Brain microvascular endothelial cell (primary cell): ENCODE results near the gene SSPN.

Experiments used
- DNase-seq: peaks from one replicate; pipeline ENCODE4 v3.0.0-alpha.2; 2020
- H3K27ac ChIP-seq: fragments of 250-450 bp; sonication (Bioruptor Pico); 2 replicates; pipeline ENCODE4 v1.5.1; 2020; ENCODE audit warnings: mild to moderate bottlenecking, moderate library complexity
- H3K27me3 ChIP-seq: fragments of 250-450 bp; sonication (Bioruptor Pico); replicated peaks from 2 replicates; pipeline ENCODE4 v1.5.1; 2020; ENCODE audit warnings: mild to moderate bottlenecking
- H3K36me3 ChIP-seq: fragments of 250-450 bp; sonication (Bioruptor Pico); replicated peaks from 2 replicates; pipeline ENCODE4 v1.5.1; 2020; ENCODE audit warnings: mild to moderate bottlenecking
- H3K4me3 ChIP-seq: 2 replicates; pipeline ENCODE4 v1.5.1; 2011; ENCODE audit warnings: low read depth, mild to moderate bottlenecking, control low read depth, low read length, moderate library complexity
- in situ Hi-C: cut with HindIII; loops from 2 replicates; pipeline ENCODE4 v1.10.0; 2017; ENCODE audit warnings: low sequenced_read_pairs, low pct_ligation_motif_present
- TF ChIP-seq, protein P1 (sequence below): IDR thresholded peaks from 2 replicates; pipeline ENCODE4 v1.5.1; 2011; ENCODE audit warnings: low read depth, mild to moderate bottlenecking, moderate library complexity, low read length, control low read depth, inconsistent platforms; ENCODE audit errors: missing control alignments

SSPN gene

DNA sequence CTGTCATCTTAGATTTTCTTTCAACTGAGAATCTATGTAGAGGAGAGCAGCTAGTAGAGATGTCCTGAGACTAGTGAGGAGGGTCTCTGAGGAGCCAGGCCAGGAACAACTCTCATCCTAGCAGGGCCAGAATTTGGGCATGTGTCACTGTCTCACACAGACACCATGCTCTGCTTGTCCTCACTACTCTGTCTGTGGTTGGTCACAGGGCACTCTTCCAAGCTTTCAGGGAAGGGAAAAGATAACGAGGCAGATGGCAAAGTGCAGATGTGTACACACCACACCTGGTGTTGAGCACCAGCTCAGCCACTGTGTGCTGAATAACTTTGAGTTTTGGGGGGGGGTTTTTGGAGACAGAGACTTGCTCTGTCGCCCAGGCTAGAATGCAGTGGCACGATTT lies 2.5 kb downstream of the SSPN start:
- H3K27ac ChIP-seq: no peak overlapping the region
- H3K27me3 ChIP-seq: no peaks in the 10 kb centered on the region
- TF ChIP-seq, protein P1, sequence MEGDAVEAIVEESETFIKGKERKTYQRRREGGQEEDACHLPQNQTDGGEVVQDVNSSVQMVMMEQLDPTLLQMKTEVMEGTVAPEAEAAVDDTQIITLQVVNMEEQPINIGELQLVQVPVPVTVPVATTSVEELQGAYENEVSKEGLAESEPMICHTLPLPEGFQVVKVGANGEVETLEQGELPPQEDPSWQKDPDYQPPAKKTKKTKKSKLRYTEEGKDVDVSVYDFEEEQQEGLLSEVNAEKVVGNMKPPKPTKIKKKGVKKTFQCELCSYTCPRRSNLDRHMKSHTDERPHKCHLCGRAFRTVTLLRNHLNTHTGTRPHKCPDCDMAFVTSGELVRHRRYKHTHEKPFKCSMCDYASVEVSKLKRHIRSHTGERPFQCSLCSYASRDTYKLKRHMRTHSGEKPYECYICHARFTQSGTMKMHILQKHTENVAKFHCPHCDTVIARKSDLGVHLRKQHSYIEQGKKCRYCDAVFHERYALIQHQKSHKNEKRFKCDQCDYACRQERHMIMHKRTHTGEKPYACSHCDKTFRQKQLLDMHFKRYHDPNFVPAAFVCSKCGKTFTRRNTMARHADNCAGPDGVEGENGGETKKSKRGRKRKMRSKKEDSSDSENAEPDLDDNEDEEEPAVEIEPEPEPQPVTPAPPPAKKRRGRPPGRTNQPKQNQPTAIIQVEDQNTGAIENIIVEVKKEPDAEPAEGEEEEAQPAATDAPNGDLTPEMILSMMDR: no peak
- in situ Hi-C loops: no loop called here
- no peaks in the 10 kb centered on the region for H3K36me3 ChIP-seq
- DNase-seq: no peak
- no peak overlapping the region for H3K4me3 ChIP-seq

DNA sequence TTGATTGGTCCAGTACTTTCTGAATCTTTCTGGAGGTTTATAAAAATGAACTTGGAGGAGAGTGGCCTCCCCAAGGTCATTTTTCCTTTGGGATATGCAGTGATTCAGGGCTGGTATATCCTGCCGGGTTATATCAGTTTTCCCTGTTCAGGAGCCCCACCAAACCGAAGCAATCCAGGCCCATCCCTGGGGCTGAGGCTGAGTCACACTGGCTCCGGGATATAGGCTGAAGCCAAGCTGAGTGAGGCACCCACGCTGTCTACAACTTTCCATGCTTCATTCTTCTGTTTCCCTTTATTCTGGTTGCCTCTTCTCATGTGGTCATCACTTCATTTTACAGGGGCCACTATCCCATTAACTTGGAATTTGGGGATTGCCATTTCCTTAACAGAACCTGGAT lies 3.4 kb downstream of the SSPN start:
- Histone ChIP-seq H3K36me3 (no peaks in the 10 kb centered on the region), H3K4me3 (no peak overlapping the region), H3K27ac (no peak overlapping the region), H3K27me3 (no peaks in the 10 kb centered on the region)
- DNase-seq: peak; percentile 32
- TF ChIP-seq, protein P1: no peak
- in situ Hi-C loops: no loop called here

DNA sequence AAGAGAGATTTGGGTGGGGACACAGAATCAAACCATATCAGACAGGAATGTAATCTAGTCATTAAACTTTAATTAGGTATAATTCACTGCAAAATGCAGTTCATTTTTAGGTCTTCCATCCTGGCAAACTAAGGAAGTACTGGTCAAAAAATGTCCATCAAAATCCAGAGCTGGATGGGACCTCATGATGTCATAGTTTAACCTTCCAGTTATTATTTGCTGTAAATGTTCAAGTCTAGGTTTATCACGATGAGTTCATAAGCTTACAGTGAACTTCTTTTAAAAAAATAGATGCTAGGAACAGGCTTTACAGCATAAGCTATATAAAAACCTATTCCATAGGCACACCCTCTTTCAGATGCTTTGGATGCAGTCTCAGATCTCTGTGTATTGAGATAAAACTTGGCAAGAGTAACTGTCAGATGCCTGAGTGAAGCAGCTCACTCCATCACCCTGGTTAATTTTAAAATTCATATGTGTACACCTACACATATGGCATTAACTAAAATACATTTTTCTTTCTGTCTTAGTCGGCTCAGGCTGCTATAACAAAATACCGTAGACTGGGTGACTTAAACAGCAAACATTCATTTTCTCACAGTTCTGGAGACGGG lies 7.9 kb downstream of the SSPN start:
- Histone ChIP-seq H3K4me3 (no peak overlapping the region), H3K36me3 (no peaks in the 10 kb centered on the region), H3K27ac (no peak overlapping the region), H3K27me3 (no peaks in the 10 kb centered on the region)
- in situ Hi-C loops: no loop called here
- TF ChIP-seq, protein P1: no peak
- no peak for DNase-seq

DNA sequence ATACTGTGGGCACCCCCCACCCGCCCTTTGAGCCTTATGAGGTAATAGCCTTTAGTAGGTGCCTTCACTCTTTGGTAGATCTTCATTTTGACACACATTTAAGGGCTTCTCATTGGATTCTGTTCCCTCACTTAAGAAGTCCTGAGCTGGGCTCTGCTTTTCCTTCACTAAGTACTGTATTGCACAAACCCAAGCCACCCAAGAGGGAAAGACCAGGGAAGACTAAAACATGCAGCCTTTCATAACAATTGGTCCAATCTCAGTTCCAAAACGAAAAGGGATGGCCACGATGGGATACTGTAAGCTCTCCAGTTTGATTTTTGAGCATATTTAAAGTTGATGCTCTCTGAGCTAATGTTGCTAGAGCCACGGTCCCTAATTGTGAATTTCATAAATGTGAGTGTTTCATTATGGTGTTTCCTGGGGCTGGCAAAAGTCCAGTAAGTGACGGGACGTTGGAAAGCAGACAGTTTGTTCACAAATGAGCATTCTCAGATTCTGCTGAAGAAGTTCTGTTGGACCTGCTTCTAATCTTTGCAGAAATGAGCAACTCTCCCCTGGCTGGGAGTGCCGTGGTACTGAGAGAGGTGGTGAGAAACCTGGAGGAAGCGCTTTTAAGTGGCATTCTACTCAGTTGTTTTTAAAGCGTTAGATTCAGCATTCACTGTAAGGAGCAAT lies 9.4 kb downstream of the SSPN start:
- DNase-seq: no peak
- H3K4me3 ChIP-seq: no peak overlapping the region
- in situ Hi-C loops: no loop called here

DNA sequence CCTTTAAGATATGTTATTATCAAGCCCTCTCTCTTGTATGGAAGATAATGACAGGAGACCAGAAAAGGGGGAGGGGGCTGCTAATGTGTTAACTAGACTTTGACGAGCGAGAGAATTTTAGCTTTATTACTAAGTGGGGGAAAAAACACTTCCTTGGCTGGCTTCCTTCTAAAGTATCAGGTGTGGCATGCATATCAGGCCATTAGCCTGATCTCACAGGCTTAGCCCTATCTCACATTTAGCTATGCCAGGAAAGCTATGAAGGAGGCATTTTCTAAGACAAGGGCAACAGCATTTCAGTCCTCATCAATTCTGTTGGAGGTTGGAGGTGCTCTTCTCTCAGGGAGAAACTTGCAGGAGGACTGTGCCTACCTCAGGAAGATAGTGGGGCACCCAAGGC lies 9.9 kb downstream of the SSPN start:
- Histone ChIP-seq H3K27me3 (no peaks in the 10 kb centered on the region), H3K4me3 (no peak overlapping the region), H3K36me3 (no peaks in the 10 kb centered on the region), H3K27ac (no peak overlapping the region)
- TF ChIP-seq, protein P1: no peak
- in situ Hi-C loops: no loop called here
- no peak for DNase-seq

More for the DNA sequence above, 9.4 kb downstream of the SSPN start:
- H3K27ac ChIP-seq: no peak overlapping the region
- H3K36me3 ChIP-seq: no peaks in the 10 kb centered on the region
- TF ChIP-seq, protein P1: no peak
- H3K27me3 ChIP-seq: no peaks in the 10 kb centered on the region
